MM.1S (cell line): ENCODE measurements around the gene RPRD2.

Experiments used
- DNase-seq: peaks from one replicate; pipeline ENCODE4 v3.0.0-alpha.2; 2015
- H2AFZ ChIP-seq: fragments of 300-600 bp; sonication (generic); 2 replicates; pipeline ENCODE4 v1.6.0; 2016; ENCODE audit warnings: antibody characterized with exemption, low read length
- H3F3A ChIP-seq: fragments of 300-600 bp; sonication (generic); 2 replicates; pipeline ENCODE4 v1.6.1; 2016; ENCODE audit warnings: mild to moderate bottlenecking, antibody characterized with exemption, low read length, moderate library complexity, mixed read lengths; ENCODE audit not compliant: insufficient read depth
- H3K27ac ChIP-seq: fragments of 300-600 bp; sonication (generic); 2 replicates; pipeline ENCODE4 v1.5.1; 2016; ENCODE audit warnings: mild to moderate bottlenecking, low read length
- H3K27me3 ChIP-seq: fragments of 300-600 bp; sonication (generic); replicated peaks from 2 replicates; pipeline ENCODE4 v1.6.0; 2016; ENCODE audit warnings: low read length; ENCODE audit not compliant: insufficient read depth
- H3K36me3 ChIP-seq: fragments of 300-600 bp; sonication (generic); replicated peaks from 2 replicates; pipeline ENCODE4 v1.6.1; 2016; ENCODE audit warnings: mild to moderate bottlenecking, low read length, mixed read lengths; ENCODE audit not compliant: insufficient read depth
- H3K4me1 ChIP-seq: fragments of 300-600 bp; sonication (generic); 2 replicates; pipeline ENCODE4 v1.6.1; 2016; ENCODE audit warnings: low read length, mixed read lengths
- H3K4me2 ChIP-seq: fragments of 300-600 bp; sonication (generic); 2 replicates; pipeline ENCODE4 v1.6.0; 2016; ENCODE audit warnings: low read depth, low read length
- H3K4me3 ChIP-seq: fragments of 300-600 bp; sonication (generic); 2 replicates; pipeline ENCODE4 v1.5.1; 2016; ENCODE audit warnings: low read length, mixed read lengths
- H3K79me2 ChIP-seq: fragments of 300-600 bp; sonication (generic); 2 replicates; pipeline ENCODE4 v1.6.1; 2016; ENCODE audit warnings: mixed run types, low read length, mixed read lengths
- H3K9ac ChIP-seq: fragments of 300-600 bp; sonication (generic); 2 replicates; pipeline ENCODE4 v1.6.1; 2016; ENCODE audit warnings: low read length, mixed read lengths
- H3K9me2 ChIP-seq: fragments of 300-600 bp; sonication (generic); replicated peaks from 2 replicates; pipeline ENCODE4 v1.6.1; 2016; ENCODE audit warnings: mild to moderate bottlenecking, low read length, mixed read lengths; ENCODE audit not compliant: insufficient read depth
- H3K9me3 ChIP-seq: fragments of 300-600 bp; sonication (generic); replicated peaks from 2 replicates; pipeline ENCODE4 v1.6.1; 2016; ENCODE audit warnings: mild to moderate bottlenecking, low read length, mixed read lengths; ENCODE audit not compliant: insufficient read depth
- H4K20me1 ChIP-seq: fragments of 300-600 bp; sonication (generic); 2 replicates; pipeline ENCODE4 v1.6.1; 2016; ENCODE audit warnings: mild to moderate bottlenecking, low read length, moderate library complexity, mixed read lengths; ENCODE audit not compliant: insufficient read depth
- CTCF ChIP-seq: fragments of 300-600 bp; sonication (generic); IDR thresholded peaks from 2 replicates; pipeline ENCODE4 v1.5.1; 2016; ENCODE audit warnings: antibody characterized with exemption, low read length, mixed read lengths
- EZH2 ChIP-seq: fragments of 300-600 bp; sonication (generic); optimal IDR thresholded peaks from 2 replicates; pipeline ENCODE3; 2017; ENCODE audit warnings: low read depth, mild to moderate bottlenecking, antibody characterized with exemption, low read length, mixed read lengths
- EZH2phosphoT487 ChIP-seq: fragments of 300-600 bp; sonication (generic); IDR thresholded peaks from 2 replicates; pipeline ENCODE4 v1.6.1; 2018; ENCODE audit warnings: antibody characterized with exemption, low read length

RPRD2 gene

DNA sequence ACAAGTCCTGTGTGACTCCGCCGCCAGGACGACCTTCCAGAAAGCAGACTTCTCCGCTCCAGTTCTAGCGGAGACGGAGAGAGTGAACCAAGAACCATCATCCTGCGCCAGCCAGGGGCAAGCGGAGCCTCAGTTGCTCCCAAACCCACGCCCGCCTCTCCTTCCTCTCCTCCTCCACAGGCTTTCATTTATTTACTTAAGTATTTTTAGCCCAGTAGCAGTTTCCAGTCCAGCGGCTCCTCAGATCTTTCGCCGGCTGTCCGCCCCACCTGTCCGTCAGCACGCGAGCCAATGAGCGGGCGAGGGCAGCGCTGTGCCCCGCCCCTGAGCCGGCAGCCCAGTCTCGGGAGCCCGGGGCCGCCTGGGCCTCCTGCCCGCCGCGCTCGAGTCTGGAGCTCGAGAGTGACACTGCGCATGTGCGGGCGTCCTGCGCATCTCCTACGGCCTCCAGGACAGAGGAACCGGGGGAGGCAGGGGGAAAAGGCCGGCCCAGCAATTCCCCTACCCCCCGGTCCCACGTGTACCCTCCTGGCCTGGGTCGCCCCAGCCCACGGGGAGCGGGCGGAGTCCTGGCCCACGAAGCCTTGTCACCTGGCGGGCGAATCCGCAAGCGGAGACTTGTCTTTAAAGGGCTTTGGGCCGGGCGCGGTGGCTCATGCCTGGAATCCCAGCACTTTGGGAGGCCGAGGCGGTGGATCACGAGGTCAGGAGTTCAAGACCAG lies 151.5 kb downstream of the RPRD2 start, which contains the start of gene FALEC:
TSS of gene FALEC (plus strand) at position 425 of the 722 bp plus-strand sequence.
- no peaks in the 10 kb centered on the region for H3K9me2 ChIP-seq
- peak within 1 kb of the TSS; percentile 100 for H2AFZ ChIP-seq
- H3K79me2 ChIP-seq: no peaks in the 10 kb centered on the region
- peak within 1 kb of the TSS; percentile 87 for H3K4me3 ChIP-seq
- no peaks in the 10 kb centered on the region for H3K36me3 ChIP-seq
- no peaks in the 10 kb centered on the region for H4K20me1 ChIP-seq
- peak within 1 kb of the TSS; percentile 18; the same call in 1 of the 2 replicates for H3K27ac ChIP-seq
- H3K9ac ChIP-seq: peak within 1 kb of the TSS; percentile 67
- H3K4me1 ChIP-seq: 0 out of 2 replicates have a peak, but pooled peaks cover 6% of the 10 kb centered on the region
- H3K27me3 ChIP-seq: no peaks in the 10 kb centered on the region
- TF ChIP-seq CTCF (no peak), EZH2phosphoT487 (no peak), EZH2 (no peak)
- H3K4me2 ChIP-seq: peak within 1 kb of the TSS; percentile 96
- peak; percentile 99 for DNase-seq
- no peaks in the 10 kb centered on the region for H3K9me3 ChIP-seq
- H3F3A ChIP-seq: no peaks in the 10 kb centered on the region

DNA sequence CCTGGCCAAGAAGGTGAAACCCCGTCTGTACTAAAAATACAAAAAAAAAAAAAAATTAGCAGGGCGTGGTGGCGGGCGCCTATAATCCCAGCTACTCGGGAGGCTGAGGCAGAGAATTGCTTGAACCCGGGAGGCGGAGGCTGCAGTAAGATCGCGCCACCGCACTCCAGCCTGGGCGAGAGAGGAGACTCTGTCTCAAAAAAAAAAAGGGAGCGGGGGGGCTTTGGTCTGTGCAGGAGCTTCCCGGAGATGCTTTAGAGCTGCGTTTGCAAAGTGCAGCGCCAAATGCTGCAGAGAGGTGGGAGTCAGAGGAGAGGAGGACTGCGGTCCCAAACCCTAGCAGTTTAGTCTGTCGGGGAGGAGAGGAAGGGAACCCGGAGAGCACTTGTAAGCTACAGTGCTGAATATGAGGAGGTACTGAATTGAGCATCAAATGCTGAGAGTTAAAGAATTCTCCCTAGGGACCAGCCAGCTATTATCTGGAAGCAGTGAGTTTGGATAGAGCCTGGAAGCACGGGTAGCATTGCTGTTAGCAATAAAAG lies 152.2 kb downstream of the RPRD2 start:
- H3K9me3 ChIP-seq: no peaks in the 10 kb centered on the region
- H3K27me3 ChIP-seq: no peaks in the 10 kb centered on the region
- no peaks in the 10 kb centered on the region for H3K36me3 ChIP-seq
- peak overlapping the region; percentile 58; the same call in 1 of the 2 replicates for H3K9ac ChIP-seq
- H3F3A ChIP-seq: no peaks in the 10 kb centered on the region
- peak overlapping the region; percentile 92 for H2AFZ ChIP-seq
- no peaks in the 10 kb centered on the region for H4K20me1 ChIP-seq
- H3K27ac ChIP-seq: no peak overlapping the region
- no peak for TF ChIP-seq CTCF
- TF ChIP-seq EZH2phosphoT487: no peak
- no peak for TF ChIP-seq EZH2
- H3K4me2 ChIP-seq: peak overlapping the region; percentile 96
- H3K4me1 ChIP-seq: 0 out of 2 replicates have a peak, but pooled peaks cover 6% of the 10 kb centered on the region
- peak; percentile 20 for DNase-seq
- H3K9me2 ChIP-seq: no peaks in the 10 kb centered on the region
- H3K79me2 ChIP-seq: no peaks in the 10 kb centered on the region
- H3K4me3 ChIP-seq: peak overlapping the region; percentile 87

DNA sequence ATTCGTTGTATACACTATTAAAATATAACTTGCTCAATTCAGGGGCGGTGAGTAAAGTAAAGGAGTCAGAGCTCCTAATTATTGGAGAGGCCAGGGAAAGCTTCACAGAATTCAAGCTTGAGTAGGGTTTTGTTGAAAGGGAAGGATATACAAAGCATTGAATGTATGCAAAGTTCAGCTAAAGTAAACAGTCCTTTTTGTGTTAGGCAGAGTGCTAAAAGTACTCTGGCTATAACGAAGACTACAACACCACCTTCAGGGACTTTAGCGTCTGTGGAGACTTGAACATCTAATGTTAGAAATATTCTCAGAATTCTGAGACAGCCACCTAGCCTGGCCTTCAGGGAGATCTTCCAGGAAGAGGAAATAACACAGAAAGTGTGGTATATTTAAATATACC lies 152.7 kb downstream of the RPRD2 start:
- Histone ChIP-seq H3K27ac (no peak overlapping the region), H4K20me1 (no peaks in the 10 kb centered on the region), H3K27me3 (no peaks in the 10 kb centered on the region), H3K9ac (no peak overlapping the region), H3K4me3 (peak overlapping the region; percentile 87; the same call in 1 of the 2 replicates), H2AFZ (peak overlapping the region; percentile 92), H3F3A (no peaks in the 10 kb centered on the region), H3K9me2 (no peaks in the 10 kb centered on the region), H3K36me3 (no peaks in the 10 kb centered on the region), H3K9me3 (no peaks in the 10 kb centered on the region), H3K4me1 (0 out of 2 replicates have a peak, but pooled peaks cover 6% of the 10 kb centered on the region), H3K79me2 (no peaks in the 10 kb centered on the region), H3K4me2 (peak overlapping the region; percentile 96; the same call in 1 of the 2 replicates)
- no peak for TF ChIP-seq EZH2phosphoT487
- TF ChIP-seq EZH2: no peak
- TF ChIP-seq CTCF: no peak
- DNase-seq: no peak
